SK-N-MC (cell line): ENCODE data around the gene PDK3.
A peak's percentile ranks its signal among the peaks of the same experiment; 100 is the strongest.

Experiments
- DNase-seq: peaks from one replicate; pipeline ENCODE4 v3.0.0-alpha.2; 2011; ENCODE audit warnings: low read depth, low spot score
- H3K27ac ChIP-seq: fragments of 200-600 bp; sonication (generic); 2 replicates; pipeline ENCODE4 v1.5.1; 2016; ENCODE audit warnings: mixed run types
- H3K36me3 ChIP-seq: fragments of 200-600 bp; sonication (generic); 2 replicates; pipeline ENCODE4 v1.6.1; 2017; ENCODE audit warnings: antibody characterized with exemption, low read length, mixed read lengths; ENCODE audit not compliant: insufficient read depth
- H3K4me3 ChIP-seq: fragments of 200-600 bp; sonication (generic); 2 replicates; pipeline ENCODE4 v1.5.1; 2016
- H3K9ac ChIP-seq: fragments of 200-600 bp; sonication (generic); 2 replicates; pipeline ENCODE4 v1.8.0; 2017; ENCODE audit warnings: mixed run types, mixed read lengths; ENCODE audit not compliant: insufficient read length
- H3K9me3 ChIP-seq: fragments of 200-600 bp; sonication (generic); 2 replicates; pipeline ENCODE4 v1.6.1; 2017; ENCODE audit warnings: low read depth, mild to moderate bottlenecking, antibody characterized with exemption, low read length, moderate library complexity, mixed read lengths
- EZH2 ChIP-seq: fragments of 200-600 bp; sonication (generic); IDR thresholded peaks from one replicate; pipeline ENCODE4 v1.6.1; 2017; ENCODE audit warnings: antibody characterized with exemption
- FOXP2 ChIP-seq: optimal IDR thresholded peaks from 2 replicates; pipeline ENCODE3; 2011; ENCODE audit warnings: mild to moderate bottlenecking, moderate library complexity; ENCODE audit not compliant: insufficient read depth; ENCODE audit errors: extremely low read length, control extremely low read depth
- POLR2AphosphoS5 ChIP-seq: IDR thresholded peaks from 2 replicates; pipeline ENCODE4 v1.6.1; 2012; ENCODE audit warnings: mild to moderate bottlenecking, low read depth, low read length, borderline replicate concordance

Gene PDK3

DNA sequence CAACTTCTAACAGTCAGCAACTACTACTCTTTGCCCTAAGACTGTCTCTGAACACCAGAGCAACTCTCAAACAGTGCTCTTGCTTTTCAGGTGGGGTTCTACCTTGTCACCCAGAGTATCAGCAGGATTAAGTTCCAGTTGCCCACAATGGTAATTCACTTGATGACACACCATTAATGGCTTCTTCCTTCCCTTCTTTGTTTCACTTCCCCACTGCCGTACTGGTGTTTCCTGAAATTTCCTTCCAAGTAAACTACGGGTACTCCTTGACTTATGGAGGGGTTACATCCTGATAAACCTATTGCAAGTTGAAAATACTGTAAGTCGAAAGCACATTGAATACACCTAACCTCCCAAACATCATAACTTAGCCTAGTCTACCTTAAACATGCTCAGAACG is 36.6 kb upstream of the PDK3 start:
- Histone ChIP-seq H3K9ac (no peak overlapping the region), H3K36me3 (no peaks in the 10 kb centered on the region), H3K4me3 (no peak overlapping the region), H3K9me3 (no peaks in the 10 kb centered on the region), H3K27ac (no peak overlapping the region)
- TF ChIP-seq POLR2AphosphoS5 (no peak), FOXP2 (no peak), EZH2 (no peak)
- DNase-seq: no peak

DNA sequence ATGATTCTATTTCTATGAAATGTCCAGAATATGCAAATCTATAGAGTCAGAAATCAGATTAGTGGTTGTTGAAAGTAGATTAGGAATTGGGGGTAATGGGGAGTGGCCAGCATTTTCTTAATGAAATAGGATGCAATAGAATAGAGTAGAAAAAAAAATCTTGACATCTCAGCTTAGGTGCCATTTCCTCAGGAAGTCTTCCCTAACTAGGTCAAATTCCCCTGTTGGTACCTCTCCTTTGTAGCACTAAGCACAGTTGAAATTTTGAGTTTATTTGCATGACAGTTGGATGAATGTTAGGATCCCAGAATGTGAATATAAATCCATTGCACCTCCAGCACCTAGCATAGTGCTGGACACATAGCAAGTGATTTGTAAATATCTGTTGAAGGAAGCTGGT is 30.0 kb upstream of the PDK3 start:
- no peaks in the 10 kb centered on the region for H3K9me3 ChIP-seq
- no peak overlapping the region for H3K9ac ChIP-seq
- DNase-seq: no peak
- no peak overlapping the region for H3K4me3 ChIP-seq
- TF ChIP-seq EZH2: no peak
- TF ChIP-seq POLR2AphosphoS5: no peak
- no peak for TF ChIP-seq FOXP2
- H3K36me3 ChIP-seq: no peaks in the 10 kb centered on the region
- no peak overlapping the region for H3K27ac ChIP-seq

DNA sequence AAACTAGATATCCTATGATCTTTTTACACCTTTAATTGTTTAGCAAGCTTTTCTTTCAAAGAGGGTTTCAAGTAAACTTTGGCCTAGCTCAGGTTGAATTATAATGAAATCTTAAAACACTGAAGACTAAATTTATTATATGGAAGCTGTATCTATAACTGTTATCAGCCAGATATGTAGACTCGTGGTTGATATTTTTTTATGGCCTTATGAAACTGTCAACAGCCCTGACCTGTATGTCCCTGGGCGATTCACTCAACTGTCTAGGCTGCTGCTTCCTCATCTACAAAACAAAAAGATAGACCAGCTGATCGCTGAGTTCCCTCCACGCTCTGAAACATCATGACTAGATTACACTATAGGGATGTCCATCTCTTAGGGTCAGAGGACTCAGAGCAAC is 21.2 kb upstream of the PDK3 start:
- H3K9ac ChIP-seq: no peak overlapping the region
- no peak overlapping the region for H3K27ac ChIP-seq
- H3K36me3 ChIP-seq: no peaks in the 10 kb centered on the region
- TF ChIP-seq EZH2: no peak
- no peak for TF ChIP-seq POLR2AphosphoS5
- no peak for TF ChIP-seq FOXP2
- H3K4me3 ChIP-seq: no peak overlapping the region
- no peaks in the 10 kb centered on the region for H3K9me3 ChIP-seq
- DNase-seq: no peak

DNA sequence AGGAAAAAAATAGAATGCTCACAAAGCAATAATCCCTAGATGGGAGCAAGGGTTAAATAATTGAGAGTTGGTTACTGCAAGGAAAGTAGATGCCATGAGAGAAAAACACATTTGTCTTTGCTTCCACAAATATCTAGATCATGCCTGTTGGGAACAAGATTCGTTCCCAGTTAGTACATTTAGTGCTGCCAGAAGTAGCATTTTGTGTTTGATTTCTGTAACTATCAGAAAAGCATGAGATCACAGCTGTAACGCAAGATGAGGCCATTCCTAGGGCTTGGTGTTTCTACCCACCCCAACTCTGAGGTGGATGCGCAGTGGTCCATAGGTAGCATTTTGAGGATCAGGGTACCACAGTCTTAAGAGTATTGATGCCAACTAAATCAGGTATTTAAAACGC is 20.4 kb upstream of the PDK3 start:
- H3K36me3 ChIP-seq: no peaks in the 10 kb centered on the region
- H3K9me3 ChIP-seq: no peaks in the 10 kb centered on the region
- no peak for DNase-seq
- H3K9ac ChIP-seq: no peak overlapping the region
- no peak overlapping the region for H3K4me3 ChIP-seq
- TF ChIP-seq FOXP2 (no peak), EZH2 (no peak), POLR2AphosphoS5 (no peak)
- H3K27ac ChIP-seq: no peak overlapping the region

DNA sequence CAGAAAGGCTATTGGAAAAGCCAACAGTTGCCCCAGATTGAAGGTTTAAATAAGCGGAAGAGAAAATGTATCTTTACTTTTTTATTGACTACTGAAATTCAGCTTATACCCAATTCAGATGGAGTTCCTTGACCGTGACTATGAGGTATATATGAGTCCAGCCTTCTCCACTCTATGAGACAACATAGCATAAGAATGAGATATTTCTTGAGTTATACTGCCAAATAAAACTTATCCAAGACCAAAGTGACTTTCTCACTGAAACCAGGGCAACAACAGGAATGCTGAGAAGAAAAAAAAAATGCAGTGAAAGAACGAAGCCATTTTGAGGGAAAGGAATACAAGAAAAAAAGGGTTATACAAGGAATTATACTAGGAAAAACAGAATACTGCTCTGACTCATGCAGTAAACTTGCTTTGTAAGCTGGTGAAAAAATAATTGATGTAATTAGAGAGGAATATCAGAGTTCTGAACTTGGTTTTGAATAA is 16.3 kb upstream of the PDK3 start:
- no peaks in the 10 kb centered on the region for H3K36me3 ChIP-seq
- H3K27ac ChIP-seq: no peak overlapping the region
- no peak overlapping the region for H3K9ac ChIP-seq
- no peak for DNase-seq
- no peaks in the 10 kb centered on the region for H3K9me3 ChIP-seq
- TF ChIP-seq EZH2: no peak
- TF ChIP-seq FOXP2: no peak
- no peak for TF ChIP-seq POLR2AphosphoS5
- no peak overlapping the region for H3K4me3 ChIP-seq

DNA sequence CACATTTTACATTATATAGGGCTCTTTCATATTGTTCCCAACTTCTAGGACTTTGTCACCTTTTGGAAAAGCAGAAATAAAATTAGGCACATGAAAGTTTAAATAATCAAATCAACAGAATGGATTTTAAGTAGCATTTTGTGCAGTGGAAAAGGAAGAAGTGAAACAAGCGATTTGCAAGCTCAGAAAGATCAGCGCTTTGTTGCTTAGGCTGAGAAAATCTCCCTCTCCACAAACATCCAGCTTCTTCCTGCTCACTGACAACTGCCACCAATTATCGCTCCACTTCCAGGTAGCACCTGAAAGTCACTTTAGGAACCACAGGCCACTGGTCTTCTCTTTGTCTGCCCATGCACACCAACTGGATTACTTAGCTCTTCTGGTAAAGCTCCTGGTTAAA is 2.0 kb upstream of the PDK3 start:
- Histone ChIP-seq H3K4me3 (no peak overlapping the region), H3K9ac (no peak overlapping the region), H3K27ac (no peak overlapping the region)

DNA sequence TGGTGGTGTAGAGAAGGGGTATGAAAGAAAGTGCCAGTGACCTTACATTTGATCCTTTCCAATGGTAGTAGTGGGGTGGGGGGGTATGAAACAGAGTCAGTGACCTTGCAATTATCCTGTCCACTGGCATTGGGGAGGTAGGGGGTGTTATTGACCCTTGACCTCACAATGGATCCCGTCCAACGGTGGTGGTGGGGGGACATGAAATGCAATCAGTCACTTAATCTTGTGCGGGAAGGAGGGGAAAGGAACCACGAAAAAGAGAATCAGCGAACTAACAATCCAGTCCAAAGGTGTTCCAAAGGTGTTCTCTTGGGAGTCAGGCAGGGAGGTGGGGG is 619 bp upstream of the PDK3 start:
- H3K9me3 ChIP-seq: no peaks in the 10 kb centered on the region
- no peaks in the 10 kb centered on the region for H3K36me3 ChIP-seq
- peak overlapping the region; percentile 84 for H3K4me3 ChIP-seq
- peak overlapping the region; percentile 60 for H3K9ac ChIP-seq
- H3K27ac ChIP-seq: no peak overlapping the region
- no peak for DNase-seq
- TF ChIP-seq FOXP2 (no peak), EZH2 (no peak), POLR2AphosphoS5 (no peak)

More for the DNA sequence above, 2.0 kb upstream of the PDK3 start:
- TF ChIP-seq FOXP2 (no peak), EZH2 (no peak), POLR2AphosphoS5 (no peak)
- DNase-seq: no peak
- H3K36me3 ChIP-seq: no peaks in the 10 kb centered on the region
- H3K9me3 ChIP-seq: no peaks in the 10 kb centered on the region

DNA sequence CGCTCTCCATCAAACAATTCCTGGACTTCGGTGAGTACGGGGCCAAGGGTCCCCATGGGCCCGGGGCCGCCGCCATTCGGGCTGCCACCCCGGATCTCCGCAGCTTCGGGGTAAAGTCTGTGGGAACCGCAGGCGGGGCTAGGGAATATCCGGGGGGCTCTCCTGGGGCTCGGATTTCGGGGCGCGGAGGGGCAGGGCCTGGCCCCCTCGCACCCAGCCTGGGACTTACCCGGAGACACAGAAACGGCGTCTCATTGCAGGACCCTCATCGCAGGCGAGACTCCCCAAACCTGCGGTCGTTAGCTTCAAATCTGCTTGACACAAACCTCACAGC is 413 bp downstream of the PDK3 start:
- H3K4me3 ChIP-seq: peak overlapping the region; percentile 84
- H3K36me3 ChIP-seq: no peaks in the 10 kb centered on the region
- TF ChIP-seq EZH2: no peak
- TF ChIP-seq POLR2AphosphoS5: no peak
- no peaks in the 10 kb centered on the region for H3K9me3 ChIP-seq
- H3K9ac ChIP-seq: peak overlapping the region; percentile 57
- no peak overlapping the region for H3K27ac ChIP-seq
- DNase-seq: no peak

DNA sequence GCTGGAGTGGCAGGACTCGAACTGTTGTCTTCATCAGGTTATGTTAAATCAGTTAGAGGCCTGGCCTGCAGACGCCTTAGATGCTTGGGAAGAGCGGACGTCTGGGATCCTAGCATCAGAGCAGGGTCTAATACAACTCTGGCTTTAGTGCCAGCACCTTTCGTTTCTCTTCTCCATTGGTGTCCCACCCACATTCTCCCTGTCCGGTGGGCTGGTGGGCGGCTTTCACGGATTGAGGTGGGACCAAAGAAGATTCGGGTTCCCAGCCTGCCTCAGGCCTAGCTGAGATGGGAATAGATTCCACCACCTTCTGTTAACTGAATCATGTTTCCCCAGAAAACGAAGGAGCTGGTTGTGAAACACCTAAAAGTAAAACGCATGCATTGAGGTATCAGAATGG is 939 bp downstream of the PDK3 start:
- no peaks in the 10 kb centered on the region for H3K36me3 ChIP-seq
- H3K9ac ChIP-seq: no peak overlapping the region
- H3K27ac ChIP-seq: no peak overlapping the region
- no peak for TF ChIP-seq EZH2
- TF ChIP-seq POLR2AphosphoS5: no peak
- no peak for TF ChIP-seq FOXP2
- DNase-seq: no peak
- H3K4me3 ChIP-seq: peak overlapping the region; percentile 84
- no peaks in the 10 kb centered on the region for H3K9me3 ChIP-seq

DNA sequence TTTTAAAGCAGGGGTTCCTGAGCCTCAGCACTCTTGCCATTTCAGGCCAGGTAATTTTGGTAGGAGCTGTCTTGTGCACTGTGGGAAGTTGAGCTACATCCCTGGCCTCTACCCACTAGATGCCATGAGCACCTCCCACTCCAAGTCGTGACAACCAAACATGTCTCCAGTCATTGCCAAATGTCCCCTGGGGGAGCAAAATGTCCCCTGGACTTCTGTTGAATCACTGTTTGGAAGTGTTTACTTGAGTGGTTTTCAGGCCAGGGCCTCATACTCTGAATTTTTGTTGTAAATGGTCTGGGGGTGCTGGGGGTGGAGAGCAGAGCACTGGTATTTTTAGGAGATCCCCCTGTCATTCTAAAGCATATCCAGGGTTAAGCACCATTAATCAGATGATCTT is 3.2 kb downstream of the PDK3 start:
- Histone ChIP-seq H3K27ac (no peak overlapping the region), H3K4me3 (no peak overlapping the region), H3K36me3 (no peaks in the 10 kb centered on the region), H3K9me3 (no peaks in the 10 kb centered on the region), H3K9ac (no peak overlapping the region)
- DNase-seq: no peak
- TF ChIP-seq EZH2: no peak
- TF ChIP-seq POLR2AphosphoS5: no peak
- no peak for TF ChIP-seq FOXP2
